NT2/D1 (cell line): ENCODE data around the gene FKBP10.

Experiments used
- SUZ12 ChIP-seq: IDR thresholded peaks from 2 replicates; pipeline ENCODE4 v1.6.1; 2011; ENCODE audit not compliant: insufficient read length, insufficient read depth; ENCODE audit errors: extremely low read depth
- YY1 ChIP-seq: IDR thresholded peaks from 2 replicates; pipeline ENCODE4 v1.6.1; 2011; ENCODE audit not compliant: insufficient read length, insufficient read depth
- ZNF274 ChIP-seq: IDR thresholded peaks from 2 replicates; pipeline ENCODE4 v1.6.1; 2011; ENCODE audit warnings: mild to moderate bottlenecking, low read depth, low read length

GRCh38 chr17:41825175-41825845 is 12.5 kb downstream of the FKBP10 start:
- TF ChIP-seq SUZ12 (no peak), YY1 (no peak), ZNF274 (no peak)
